ENCODE data around the gene WTIP.

The WTIP gene

DNA sequence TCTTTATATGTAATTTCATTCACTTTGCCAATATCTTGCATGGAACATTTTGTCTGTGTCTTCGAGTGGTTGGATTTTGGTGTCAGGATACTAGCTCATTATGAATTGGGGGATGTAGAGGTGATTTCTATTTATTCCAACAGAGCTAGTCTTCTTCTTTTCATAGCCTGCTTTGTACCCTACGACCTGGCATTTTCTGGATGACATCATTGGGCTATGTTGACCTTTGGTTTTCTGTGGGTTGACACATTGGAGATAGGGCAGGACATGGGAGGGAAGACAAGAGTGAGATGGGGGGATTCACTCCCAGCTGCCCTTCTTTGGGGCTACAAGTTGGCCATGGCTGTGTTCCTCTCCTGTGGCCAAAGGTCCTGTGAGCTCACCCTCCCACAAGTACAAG, 38.0 kb downstream of the WTIP start:
- TF ChIP-seq, protein P1, sequence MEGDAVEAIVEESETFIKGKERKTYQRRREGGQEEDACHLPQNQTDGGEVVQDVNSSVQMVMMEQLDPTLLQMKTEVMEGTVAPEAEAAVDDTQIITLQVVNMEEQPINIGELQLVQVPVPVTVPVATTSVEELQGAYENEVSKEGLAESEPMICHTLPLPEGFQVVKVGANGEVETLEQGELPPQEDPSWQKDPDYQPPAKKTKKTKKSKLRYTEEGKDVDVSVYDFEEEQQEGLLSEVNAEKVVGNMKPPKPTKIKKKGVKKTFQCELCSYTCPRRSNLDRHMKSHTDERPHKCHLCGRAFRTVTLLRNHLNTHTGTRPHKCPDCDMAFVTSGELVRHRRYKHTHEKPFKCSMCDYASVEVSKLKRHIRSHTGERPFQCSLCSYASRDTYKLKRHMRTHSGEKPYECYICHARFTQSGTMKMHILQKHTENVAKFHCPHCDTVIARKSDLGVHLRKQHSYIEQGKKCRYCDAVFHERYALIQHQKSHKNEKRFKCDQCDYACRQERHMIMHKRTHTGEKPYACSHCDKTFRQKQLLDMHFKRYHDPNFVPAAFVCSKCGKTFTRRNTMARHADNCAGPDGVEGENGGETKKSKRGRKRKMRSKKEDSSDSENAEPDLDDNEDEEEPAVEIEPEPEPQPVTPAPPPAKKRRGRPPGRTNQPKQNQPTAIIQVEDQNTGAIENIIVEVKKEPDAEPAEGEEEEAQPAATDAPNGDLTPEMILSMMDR (IDR thresholded peaks at IDR 0.05; ENCODE audit: insufficient read depth, missing control alignments): no peak
- DNase-seq (ENCODE audit: insufficient read length, low spot score) (no peak), FAIRE-seq (no peak)

DNA sequence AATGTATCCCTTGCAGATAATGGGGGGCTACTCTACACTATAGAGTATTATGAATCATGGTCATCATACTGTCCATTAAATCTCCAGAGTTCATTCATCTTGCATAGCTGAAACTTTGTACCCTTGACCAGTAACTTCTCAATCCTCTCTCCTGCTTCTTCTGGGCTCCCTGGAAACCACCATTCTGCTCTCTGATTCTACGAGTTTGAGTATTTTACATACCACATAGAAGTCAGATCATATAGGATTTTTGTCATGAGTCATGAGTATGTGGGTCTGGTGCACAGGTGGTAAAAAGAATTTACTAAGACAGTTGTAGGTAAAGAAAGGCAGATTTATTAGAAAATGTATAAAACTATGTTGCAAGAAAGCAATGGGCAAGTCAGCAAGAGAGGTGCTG, 41.9 kb downstream of the WTIP start:
- DNase-seq (ENCODE audit: insufficient read length, low spot score) (no peak), FAIRE-seq (no peak)
- TF ChIP-seq, protein P1 (IDR thresholded peaks at IDR 0.05; ENCODE audit: insufficient read depth, missing control alignments): no peak

DNA sequence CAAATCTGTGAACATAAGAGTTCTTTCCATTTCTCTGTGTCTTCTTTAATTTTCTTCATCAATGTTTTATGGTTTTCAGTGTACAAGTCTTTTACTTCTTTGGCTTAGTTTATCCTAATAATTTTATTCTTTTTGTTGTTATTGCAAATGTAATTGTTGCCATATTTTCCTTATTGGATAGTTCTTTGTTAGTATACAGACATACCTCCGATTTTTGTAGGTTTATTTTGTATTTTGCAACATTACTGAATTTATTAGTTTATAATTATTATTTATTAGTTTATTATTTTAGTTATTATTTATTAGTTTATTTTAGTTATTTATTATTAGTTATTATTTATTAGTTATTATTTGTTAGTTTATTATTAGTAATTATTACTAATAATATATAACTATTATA, 43.4 kb downstream of the WTIP start:
- no peak for FAIRE-seq
- DNase-seq (ENCODE audit: insufficient read length, low spot score): no peak
- TF ChIP-seq, protein P1 (IDR thresholded peaks at IDR 0.05; ENCODE audit: insufficient read depth, missing control alignments): no peak

DNA sequence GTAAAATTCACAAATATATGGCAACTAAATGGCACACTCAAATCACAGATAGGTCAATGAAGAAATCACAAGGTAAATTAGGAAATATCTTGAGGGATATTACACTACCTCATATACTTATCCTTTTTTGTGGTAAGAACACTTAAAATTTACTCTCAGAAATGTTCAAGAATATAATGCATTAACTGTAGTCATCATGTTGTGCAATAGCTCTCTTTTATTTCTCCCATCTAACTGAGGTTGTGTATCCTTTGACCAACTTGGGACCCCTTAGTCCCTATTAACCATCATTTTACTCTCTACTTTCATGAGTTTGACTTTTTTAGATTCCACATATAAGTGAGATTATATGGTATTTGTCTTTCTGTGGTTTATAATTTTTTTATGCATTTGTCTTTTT, 52.6 kb downstream of the WTIP start:
- FAIRE-seq (no peak), DNase-seq (ENCODE audit: insufficient read length, low spot score) (no peak)
- TF ChIP-seq, protein P1 (IDR thresholded peaks at IDR 0.05; ENCODE audit: insufficient read depth, missing control alignments): no peak

DNA sequence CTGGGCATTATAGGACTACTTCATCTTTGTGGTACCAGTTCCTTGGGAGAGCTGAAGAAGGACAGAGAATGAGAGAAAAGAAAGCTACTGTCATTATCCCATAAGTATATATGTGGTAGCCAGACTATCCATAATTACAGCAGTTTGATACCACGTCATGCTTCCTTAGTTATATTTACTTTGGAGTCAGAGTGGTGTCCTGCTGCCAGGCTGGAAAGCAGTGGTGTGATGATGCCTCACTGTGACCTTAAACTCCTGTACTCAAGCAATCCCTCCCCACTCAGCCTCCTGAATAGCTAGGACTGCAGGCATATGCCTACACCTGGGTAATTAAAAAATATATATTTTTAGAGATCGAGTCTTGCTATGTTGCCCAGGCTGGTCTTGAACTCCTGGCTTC, 57.8 kb downstream of the WTIP start:
- TF ChIP-seq, protein P1 (IDR thresholded peaks at IDR 0.05; ENCODE audit: insufficient read depth, missing control alignments): no peak

DNA sequence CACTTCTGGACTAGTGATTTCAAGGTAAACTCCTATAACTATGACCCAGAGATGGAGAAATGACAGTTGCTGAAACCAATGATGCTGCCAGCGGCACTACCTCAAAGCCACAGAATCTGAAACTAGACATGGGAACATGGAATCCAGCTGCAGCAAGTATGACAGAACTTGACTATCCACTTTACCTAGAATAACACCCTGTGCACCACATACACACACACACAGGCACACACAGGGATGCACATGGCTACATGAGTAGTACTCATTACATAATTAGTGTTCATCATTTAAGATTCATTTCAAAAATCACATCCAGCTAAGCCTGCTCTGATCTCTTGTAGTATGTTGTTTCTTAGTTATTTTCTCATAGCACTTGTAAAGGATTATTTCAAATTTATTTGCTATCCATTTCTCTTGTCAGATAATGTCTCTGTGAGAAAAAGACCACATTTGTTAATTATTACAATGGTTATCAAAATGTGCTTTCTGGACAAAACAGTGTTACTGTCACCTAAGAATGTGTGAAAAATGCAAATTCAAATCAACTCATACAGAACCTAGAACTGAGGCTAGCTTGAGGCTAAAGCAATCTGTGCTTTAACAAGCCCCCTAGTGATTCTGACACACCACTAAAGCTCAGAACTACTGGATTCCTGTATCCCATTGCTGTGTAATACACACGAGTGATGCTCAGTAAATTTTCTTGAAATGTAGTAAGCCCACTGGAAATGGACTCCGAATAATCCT, 59.4 kb downstream of the WTIP start:
- TF ChIP-seq, protein P1 (IDR thresholded peaks at IDR 0.05; ENCODE audit: insufficient read depth, missing control alignments): no peak
- FAIRE-seq: no peak
- no peak for DNase-seq (ENCODE audit: insufficient read length, low spot score)

More for the DNA sequence above, 57.8 kb downstream of the WTIP start:
- FAIRE-seq (no peak), DNase-seq (ENCODE audit: insufficient read length, low spot score) (no peak)

DNA sequence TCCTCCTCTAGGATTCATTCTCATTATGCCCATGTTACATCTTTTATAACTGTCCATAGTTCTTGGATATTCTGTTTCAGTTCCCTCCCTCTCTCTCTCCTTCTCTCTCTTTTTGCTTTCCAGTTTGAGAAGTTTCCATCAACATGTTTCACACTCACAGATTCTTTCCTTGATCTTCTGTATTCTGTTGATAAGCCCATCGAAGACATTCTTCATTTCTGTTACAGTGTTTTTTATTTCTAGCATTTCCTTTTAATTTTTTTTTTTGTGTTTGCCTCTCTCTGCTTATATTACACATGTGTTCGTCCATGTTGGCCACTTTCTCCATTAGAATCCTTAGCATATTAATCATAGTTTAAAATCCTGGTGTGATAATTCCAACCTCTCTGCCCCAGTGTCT, 68.3 kb downstream of the WTIP start:
- TF ChIP-seq, protein P1 (IDR thresholded peaks at IDR 0.05; ENCODE audit: insufficient read depth, missing control alignments): no peak
- DNase-seq (ENCODE audit: insufficient read length, low spot score): no peak
- FAIRE-seq: no peak

Measured in D721Med (cell line).